Lower lobe of right lung (tissue), 2 donors: ENCODE results near the gene LELP1. TPM values are rescaled to one million over a fixed set of nuclear protein-coding genes. Genes with fewer than 3 reads are reported as not detected.

Source experiments
- ATAC-seq, 2 donors: fragments of 200-7000 bp; cut with Tn5 transposase; one replicate each; pipeline ENCODE4 v1.9.1; 2020 to 2022; ENCODE audit warnings: mild to moderate bottlenecking in 2 of 2, moderate library complexity in 2 of 2
- DNase-seq: peaks from one replicate; pipeline ENCODE4 v3.0.0-alpha.2; 2020
- H3K27ac ChIP-seq: fragments of 200-600 bp; one replicate; pipeline ENCODE4 v1.8.0; 2022
- H3K27me3 ChIP-seq: fragments of 200-600 bp; one replicate; pipeline ENCODE4 v1.8.0; 2022; ENCODE audit warnings: low read depth
- H3K36me3 ChIP-seq: fragments of 200-600 bp; one replicate; pipeline ENCODE4 v1.8.0; 2022; ENCODE audit warnings: mild to moderate bottlenecking
- H3K4me1 ChIP-seq: fragments of 200-600 bp; one replicate; pipeline ENCODE4 v1.8.0; 2022
- H3K4me3 ChIP-seq: fragments of 200-600 bp; one replicate; pipeline ENCODE4 v1.8.0; 2022; ENCODE audit warnings: mild to moderate bottlenecking
- H3K9me3 ChIP-seq: fragments of 200-600 bp; one replicate; pipeline ENCODE4 v1.8.0; 2022
- intact Hi-C: fragments of 100-400 bp; cut with DNase I; formaldehyde crosslinking; loops from one replicate; pipeline ENCODE4 v1.11.0; 2022
- total RNA-seq: library from RNA; stranded (reverse); fragmentation: NEBNext Ultra II Directional; extraction: Animal tissue kit (Norgen Biotek cat#: 25700); gene quantifications from one replicate; pipeline ENCODE4 v1.2.1, GENCODE V29; 2021
- TF ChIP-seq, protein P1 (sequence below): fragments of 200-600 bp; IDR thresholded peaks from one replicate; pipeline ENCODE4 v1.8.0; 2022; ENCODE audit warnings: antibody characterized with exemption, mild to moderate bottlenecking
- donor health status: DM: no; HTN: yes; CAD: no; lungs with severe emphysema.

LELP1 gene
- total RNA-seq, 1 donor from 2014 or later: not detected

DNA sequence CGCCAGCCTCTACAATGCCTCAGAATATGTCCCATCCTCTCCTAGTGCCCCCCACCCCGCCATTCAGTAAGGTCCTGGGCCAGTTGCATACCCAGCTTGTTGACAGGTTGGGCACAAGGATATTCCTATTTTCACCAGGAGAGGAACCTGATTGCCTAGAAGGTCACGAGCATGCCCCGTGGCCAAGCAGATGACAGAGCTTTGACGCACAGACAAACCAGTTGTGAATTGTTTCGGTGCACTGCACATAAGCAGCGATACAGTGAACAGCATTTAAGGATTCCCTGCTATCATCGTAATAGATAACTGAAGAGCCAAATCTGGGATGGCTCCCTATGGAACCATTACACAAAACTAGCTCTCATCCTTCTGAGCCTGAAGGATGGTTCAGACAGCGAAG lies 3.4 kb downstream of the LELP1 start:
- ATAC-seq (no peak), DNase-seq (no peak)
- intact Hi-C loops: no loop called here

DNA sequence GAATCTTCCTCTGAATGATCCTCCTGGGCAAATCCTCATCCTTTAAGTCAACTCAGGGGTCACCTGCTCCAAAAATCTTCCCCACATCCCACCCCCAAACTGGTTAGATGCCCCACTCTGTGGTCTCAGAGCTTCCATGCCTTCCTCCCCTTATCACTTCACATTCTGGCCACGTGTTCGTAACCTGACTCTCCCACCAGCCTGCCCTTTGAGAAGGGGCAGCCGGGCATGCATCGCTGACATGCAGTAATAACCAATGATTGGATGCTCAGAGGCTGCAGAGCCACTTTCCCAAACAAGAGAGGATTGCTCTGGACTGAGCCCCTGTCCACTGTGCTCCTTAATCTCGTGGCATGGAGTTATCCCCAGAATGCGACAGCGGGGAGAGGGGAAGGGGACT lies 7.0 kb downstream of the LELP1 start:
- Histone ChIP-seq H3K4me3 (no peak overlapping the region), H3K9me3 (no peaks in the 10 kb centered on the region), H3K36me3 (no peaks in the 10 kb centered on the region), H3K4me1 (no peaks in the 10 kb centered on the region), H3K27me3 (no peaks in the 10 kb centered on the region), H3K27ac (no peak overlapping the region)
- intact Hi-C loops: no loop called here
- TF ChIP-seq, protein P1, sequence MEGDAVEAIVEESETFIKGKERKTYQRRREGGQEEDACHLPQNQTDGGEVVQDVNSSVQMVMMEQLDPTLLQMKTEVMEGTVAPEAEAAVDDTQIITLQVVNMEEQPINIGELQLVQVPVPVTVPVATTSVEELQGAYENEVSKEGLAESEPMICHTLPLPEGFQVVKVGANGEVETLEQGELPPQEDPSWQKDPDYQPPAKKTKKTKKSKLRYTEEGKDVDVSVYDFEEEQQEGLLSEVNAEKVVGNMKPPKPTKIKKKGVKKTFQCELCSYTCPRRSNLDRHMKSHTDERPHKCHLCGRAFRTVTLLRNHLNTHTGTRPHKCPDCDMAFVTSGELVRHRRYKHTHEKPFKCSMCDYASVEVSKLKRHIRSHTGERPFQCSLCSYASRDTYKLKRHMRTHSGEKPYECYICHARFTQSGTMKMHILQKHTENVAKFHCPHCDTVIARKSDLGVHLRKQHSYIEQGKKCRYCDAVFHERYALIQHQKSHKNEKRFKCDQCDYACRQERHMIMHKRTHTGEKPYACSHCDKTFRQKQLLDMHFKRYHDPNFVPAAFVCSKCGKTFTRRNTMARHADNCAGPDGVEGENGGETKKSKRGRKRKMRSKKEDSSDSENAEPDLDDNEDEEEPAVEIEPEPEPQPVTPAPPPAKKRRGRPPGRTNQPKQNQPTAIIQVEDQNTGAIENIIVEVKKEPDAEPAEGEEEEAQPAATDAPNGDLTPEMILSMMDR: no peak
- no peak for ATAC-seq
- no peak for DNase-seq

More for the DNA sequence above, 3.4 kb downstream of the LELP1 start:
- Histone ChIP-seq H3K9me3 (no peaks in the 10 kb centered on the region), H3K4me3 (no peak overlapping the region), H3K4me1 (no peaks in the 10 kb centered on the region), H3K27me3 (no peaks in the 10 kb centered on the region), H3K27ac (no peak overlapping the region), H3K36me3 (no peaks in the 10 kb centered on the region)
- TF ChIP-seq, protein P1: no peak

DNA sequence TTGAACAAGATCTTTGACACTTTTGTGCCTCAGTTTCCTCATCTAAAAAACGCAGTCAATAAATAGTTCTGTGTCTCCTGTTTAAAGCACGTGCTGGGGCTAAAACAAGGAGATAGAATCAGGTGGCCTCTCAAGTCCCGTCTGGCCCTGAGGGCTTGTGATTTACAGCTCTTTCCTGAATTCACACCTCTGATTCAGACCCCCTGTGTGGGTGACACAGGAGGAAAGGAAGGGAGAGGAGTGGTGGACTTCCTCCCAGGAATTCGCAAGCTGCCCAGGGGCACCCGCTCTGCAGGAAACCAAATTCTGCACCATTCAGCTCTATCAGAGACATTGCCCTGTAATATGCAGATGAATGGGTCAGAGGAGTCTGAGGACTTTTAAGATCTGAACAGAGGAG lies 9.0 kb downstream of the LELP1 start:
- Histone ChIP-seq H3K4me3 (no peak overlapping the region), H3K27me3 (no peaks in the 10 kb centered on the region), H3K27ac (no peak overlapping the region), H3K36me3 (no peaks in the 10 kb centered on the region), H3K4me1 (no peaks in the 10 kb centered on the region), H3K9me3 (no peaks in the 10 kb centered on the region)
- TF ChIP-seq, protein P1: no peak
- ATAC-seq (no peak), DNase-seq (no peak)
- intact Hi-C loops: no loop called here

DNA sequence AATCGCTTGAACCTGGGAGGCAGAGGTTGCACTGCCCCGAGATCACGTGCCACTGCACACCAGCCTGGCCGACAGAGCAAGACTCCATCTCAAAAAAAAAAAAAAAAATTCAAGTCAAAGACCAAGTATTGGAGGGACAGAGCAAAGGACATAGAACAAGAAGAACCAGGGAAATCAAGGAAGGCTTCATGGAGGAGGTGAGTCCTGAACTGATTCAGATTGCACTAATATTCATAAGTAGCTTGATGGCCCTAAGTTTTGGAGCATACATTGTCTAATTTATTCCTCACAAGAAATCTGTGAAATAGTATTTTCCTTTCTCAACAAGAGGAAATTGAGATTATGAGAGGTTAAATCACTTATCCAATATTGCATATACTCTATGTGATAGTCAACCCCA lies 10.3 kb downstream of the LELP1 start:
- DNase-seq: no peak

DNA sequence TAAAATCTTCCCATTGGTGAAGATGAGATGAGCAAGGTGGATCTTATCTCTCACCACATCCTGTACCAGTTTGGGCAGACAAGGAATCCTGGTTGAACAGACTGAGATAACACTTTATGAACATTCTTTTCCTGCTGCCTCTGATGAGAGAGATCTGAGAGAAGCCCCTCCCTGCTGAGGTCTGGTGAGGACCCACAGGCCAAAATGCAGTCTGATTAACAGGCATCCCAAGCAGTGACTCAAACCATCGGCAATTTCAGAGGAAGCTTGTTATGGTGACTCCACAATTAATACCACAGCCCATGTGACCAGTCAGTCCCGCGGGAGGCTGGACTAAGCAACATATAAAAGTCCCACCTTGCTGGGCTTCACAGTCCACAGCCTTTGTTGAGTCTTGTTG lies 14.0 kb downstream of the LELP1 start, which contains the start of gene PRR9:
PRR9 (plus strand) TSS at position 373 of the 400 bp plus-strand sequence. CDS start 561 bp downstream, outside the sequence.
- ATAC-seq (no peak), DNase-seq (no peak)
- intact Hi-C loops: no loop called here
- TF ChIP-seq, protein P1: no peak
- H3K27me3 ChIP-seq: no peaks in the 10 kb centered on the region
- H3K9me3 ChIP-seq: no peaks in the 10 kb centered on the region
- no peak within 1 kb of the TSS for H3K27ac ChIP-seq
- no peaks in the 10 kb centered on the region for H3K36me3 ChIP-seq
- H3K4me3 ChIP-seq: no peak within 1 kb of the TSS
- no peaks in the 10 kb centered on the region for H3K4me1 ChIP-seq

More for the DNA sequence above, 10.3 kb downstream of the LELP1 start:
- intact Hi-C loops: no loop called here
- H3K9me3 ChIP-seq: no peaks in the 10 kb centered on the region
- H3K36me3 ChIP-seq: no peaks in the 10 kb centered on the region
- no peaks in the 10 kb centered on the region for H3K4me1 ChIP-seq
- ATAC-seq: no peak
- no peak overlapping the region for H3K27ac ChIP-seq
- TF ChIP-seq, protein P1: no peak
- H3K27me3 ChIP-seq: no peaks in the 10 kb centered on the region
- no peak overlapping the region for H3K4me3 ChIP-seq
